ENCODE data around the gene E2F8.

Gene E2F8

DNA sequence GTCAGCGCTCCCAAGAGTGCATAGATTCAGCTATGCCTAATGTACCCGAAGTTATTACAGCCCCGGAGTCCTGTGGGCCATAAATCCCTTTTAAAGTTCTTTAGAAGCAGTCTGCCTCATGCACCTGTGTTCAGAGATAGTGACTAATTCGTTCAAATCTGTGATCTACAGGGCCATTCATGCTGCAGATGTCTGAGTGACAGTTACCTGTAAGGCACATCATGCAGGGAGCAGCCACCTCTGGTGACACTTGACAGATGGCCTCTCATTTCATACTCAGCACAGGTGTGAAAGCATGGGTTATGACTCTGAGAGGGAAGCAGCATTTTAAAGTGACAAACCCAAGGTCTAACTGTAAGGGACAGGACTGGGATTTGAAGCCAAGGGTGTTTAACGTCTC lies 2.4 kb upstream of the E2F8 start (continued):
- TF ChIP-seq, protein P1, sequence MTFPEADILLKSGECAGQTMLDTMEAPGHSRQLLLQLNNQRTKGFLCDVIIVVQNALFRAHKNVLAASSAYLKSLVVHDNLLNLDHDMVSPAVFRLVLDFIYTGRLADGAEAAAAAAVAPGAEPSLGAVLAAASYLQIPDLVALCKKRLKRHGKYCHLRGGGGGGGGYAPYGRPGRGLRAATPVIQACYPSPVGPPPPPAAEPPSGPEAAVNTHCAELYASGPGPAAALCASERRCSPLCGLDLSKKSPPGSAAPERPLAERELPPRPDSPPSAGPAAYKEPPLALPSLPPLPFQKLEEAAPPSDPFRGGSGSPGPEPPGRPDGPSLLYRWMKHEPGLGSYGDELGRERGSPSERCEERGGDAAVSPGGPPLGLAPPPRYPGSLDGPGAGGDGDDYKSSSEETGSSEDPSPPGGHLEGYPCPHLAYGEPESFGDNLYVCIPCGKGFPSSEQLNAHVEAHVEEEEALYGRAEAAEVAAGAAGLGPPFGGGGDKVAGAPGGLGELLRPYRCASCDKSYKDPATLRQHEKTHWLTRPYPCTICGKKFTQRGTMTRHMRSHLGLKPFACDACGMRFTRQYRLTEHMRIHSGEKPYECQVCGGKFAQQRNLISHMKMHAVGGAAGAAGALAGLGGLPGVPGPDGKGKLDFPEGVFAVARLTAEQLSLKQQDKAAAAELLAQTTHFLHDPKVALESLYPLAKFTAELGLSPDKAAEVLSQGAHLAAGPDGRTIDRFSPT (tag by site-specific recombination; IDR thresholded peaks at IDR 0.05): no peak
- no peak for TF ChIP-seq ZFP3 (tag by site-specific recombination; IDR thresholded peaks at IDR 0.05; ENCODE audit: low read depth)
- no peak for TF ChIP-seq ZNF776 (tag by site-specific recombination; IDR thresholded peaks at IDR 0.05; ENCODE audit: borderline replicate concordance)

DNA sequence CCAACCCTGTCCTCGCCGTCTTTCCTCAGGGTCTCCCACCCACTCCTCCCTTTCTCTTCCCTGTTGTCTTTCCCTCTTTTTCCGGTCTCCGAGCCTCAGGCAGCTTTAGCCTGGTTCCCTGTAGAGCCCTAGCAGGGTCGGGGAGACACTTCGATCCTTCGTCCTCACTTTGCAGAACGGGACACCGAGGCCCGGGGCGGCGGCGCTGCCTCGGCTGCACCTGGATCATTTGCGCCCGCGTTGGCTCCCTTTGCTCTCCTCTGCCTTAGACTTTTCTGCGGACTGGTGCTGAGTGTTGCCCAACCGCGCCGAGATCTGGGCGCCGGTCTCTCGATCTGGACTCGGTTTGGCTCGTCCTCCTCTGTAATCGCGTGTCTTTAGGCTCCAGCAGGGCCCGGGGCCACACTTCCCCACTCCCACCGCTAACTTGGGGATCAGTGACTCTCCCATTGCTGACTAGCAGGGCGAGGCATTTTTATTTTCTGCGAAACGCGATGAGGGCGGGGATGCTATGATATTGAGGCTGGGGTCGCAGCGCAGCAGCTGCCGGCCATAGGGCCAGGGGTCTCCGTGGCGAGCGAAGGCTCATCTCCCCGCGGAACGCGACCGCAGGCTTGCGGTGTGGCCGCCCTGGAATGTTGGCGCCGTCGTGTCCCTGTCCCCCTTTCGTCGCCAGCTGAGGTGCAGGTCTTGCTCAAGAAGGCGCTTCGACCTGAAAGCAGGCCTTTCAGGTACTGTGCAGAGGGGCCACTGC lies 1.6 kb upstream of the E2F8 start:
- Histone ChIP-seq H3K4me1 (ENCODE audit: control insufficient read depth, insufficient read depth, low read length) (no peaks in the 10 kb centered on the region; the same call in 1 of the 2 replicates), H3K36me3 (ENCODE audit: control insufficient read depth in 2 of 2, insufficient read depth in 1 of 2, low read length in 2 of 2) (peaks cover 0 to 7% of the 10 kb centered on the region in 2 experiments; a peak in 1 of 3 replicates), H3K9me3 (ENCODE audit: control insufficient read depth, insufficient read depth, low read depth, low read length) (no peaks in the 10 kb centered on the region), H3K27ac (ENCODE audit: extremely low read depth, low read depth, low read length) (no peak overlapping the region), H3K4me3 (ENCODE audit: low read depth, low read length) (peak overlapping the region; percentile 97)
- POLR2A ChIA-PET: no interaction called here
- CTCF ChIA-PET: interaction anchor here (1.0 kb wide), 1 partner anchor 17 kb away, joined by 4 read pairs; no protein-coding TSS in a partner anchor
- TF ChIP-seq, protein P2, sequence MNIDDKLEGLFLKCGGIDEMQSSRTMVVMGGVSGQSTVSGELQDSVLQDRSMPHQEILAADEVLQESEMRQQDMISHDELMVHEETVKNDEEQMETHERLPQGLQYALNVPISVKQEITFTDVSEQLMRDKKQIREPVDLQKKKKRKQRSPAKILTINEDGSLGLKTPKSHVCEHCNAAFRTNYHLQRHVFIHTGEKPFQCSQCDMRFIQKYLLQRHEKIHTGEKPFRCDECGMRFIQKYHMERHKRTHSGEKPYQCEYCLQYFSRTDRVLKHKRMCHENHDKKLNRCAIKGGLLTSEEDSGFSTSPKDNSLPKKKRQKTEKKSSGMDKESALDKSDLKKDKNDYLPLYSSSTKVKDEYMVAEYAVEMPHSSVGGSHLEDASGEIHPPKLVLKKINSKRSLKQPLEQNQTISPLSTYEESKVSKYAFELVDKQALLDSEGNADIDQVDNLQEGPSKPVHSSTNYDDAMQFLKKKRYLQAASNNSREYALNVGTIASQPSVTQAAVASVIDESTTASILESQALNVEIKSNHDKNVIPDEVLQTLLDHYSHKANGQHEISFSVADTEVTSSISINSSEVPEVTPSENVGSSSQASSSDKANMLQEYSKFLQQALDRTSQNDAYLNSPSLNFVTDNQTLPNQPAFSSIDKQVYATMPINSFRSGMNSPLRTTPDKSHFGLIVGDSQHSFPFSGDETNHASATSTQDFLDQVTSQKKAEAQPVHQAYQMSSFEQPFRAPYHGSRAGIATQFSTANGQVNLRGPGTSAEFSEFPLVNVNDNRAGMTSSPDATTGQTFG (tag by site-specific recombination; IDR thresholded peaks at IDR 0.05; ENCODE audit: borderline replicate concordance): no peak

DNA sequence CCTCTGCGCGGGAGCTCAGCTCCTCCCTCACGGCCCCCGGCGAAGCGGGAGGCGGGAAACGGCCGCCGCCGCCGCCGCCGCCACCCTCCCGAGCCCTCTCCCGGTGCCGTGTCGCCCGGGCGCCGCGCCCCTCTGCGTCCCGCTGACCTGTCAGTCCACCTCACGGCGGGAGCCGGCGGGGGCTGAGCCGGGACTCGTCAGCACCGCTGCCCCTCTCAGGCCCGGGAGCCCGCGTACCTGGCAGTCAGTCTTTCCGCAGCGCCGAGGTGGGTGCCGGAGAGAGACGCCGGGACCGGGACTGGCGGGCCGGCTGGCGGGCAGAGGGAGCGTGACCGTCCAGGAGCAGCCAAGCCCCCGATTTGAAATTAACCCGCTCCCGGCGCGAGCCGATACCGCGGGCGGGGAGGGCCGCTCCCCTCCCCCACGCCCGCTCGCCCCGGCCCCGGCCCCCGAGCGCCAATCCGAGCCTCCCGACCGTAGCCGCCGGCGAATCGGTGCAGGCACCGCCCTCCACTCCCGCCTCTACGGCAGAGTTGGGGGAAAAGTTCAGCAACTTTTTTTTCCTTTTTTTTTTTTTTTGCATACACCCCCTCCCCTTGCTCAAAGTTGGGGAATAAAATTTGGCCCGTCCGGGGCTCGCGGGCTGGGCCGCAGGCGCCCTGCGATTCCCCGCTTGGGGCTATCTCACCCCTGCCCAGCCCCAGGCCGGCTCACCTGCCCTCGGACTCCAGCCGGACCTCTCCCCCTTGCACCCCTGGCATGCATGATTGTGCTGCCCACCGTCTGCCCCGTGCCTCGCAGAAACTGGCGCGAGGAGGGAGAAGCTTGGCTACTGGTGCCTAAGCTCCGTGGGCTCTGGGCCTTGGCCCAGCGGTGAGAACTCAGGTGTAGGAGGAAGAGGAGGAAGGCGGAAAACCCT lies 774 bp upstream of the E2F8 start:
- H3K9me3 ChIP-seq (ENCODE audit: control insufficient read depth, insufficient read depth, low read depth, low read length): no peaks in the 10 kb centered on the region
- peaks cover 0 to 15% of the 10 kb centered on the region in 2 experiments; a peak in 1 of 3 replicates for H3K36me3 ChIP-seq (ENCODE audit: control insufficient read depth in 2 of 2, insufficient read depth in 1 of 2, low read length in 2 of 2)
- ChIA-PET POLR2A (interaction anchor here (0.7 to 1.4 kb wide), 4 partner anchors 11 to 311 kb away, joined by 3 to 4 read pairs (median 4); no protein-coding TSS in a partner anchor), CTCF (no interaction called here)
- peak overlapping the region; percentile 83 for H3K27ac ChIP-seq (ENCODE audit: extremely low read depth, low read depth, low read length)
- H3K4me3 ChIP-seq (ENCODE audit: low read depth, low read length): peak overlapping the region; percentile 97
- no peaks in the 10 kb centered on the region; the same call in 1 of the 2 replicates for H3K4me1 ChIP-seq (ENCODE audit: control insufficient read depth, insufficient read depth, low read length)
- TF ChIP-seq ZFHX2 (tag by site-specific recombination; conservative IDR thresholded peaks at IDR 0.05): 0 out of 2 replicates have a peak, but pooled peaks have one; percentile 29
- TF ChIP-seq ZNF561 (tag by site-specific recombination; IDR thresholded peaks at IDR 0.05; ENCODE audit: borderline replicate concordance): peak; percentile 18; the same call in 1 of the 2 replicates
- TF ChIP-seq, protein P3, sequence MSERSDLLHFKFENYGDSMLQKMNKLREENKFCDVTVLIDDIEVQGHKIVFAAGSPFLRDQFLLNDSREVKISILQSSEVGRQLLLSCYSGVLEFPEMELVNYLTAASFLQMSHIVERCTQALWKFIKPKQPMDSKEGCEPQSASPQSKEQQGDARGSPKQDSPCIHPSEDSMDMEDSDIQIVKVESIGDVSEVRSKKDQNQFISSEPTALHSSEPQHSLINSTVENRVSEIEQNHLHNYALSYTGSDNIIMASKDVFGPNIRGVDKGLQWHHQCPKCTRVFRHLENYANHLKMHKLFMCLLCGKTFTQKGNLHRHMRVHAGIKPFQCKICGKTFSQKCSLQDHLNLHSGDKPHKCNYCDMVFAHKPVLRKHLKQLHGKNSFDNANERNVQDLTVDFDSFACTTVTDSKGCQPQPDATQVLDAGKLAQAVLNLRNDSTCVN (tag by site-specific recombination; optimal IDR thresholded peaks at IDR 0.05): peak; percentile 59
- TF ChIP-seq ZFP3 (tag by site-specific recombination; IDR thresholded peaks at IDR 0.05; ENCODE audit: low read depth): no peak
- peak; percentile 46; the same call in 1 of the 2 replicates for TF ChIP-seq ZNF660 (tag by site-specific recombination; IDR thresholded peaks at IDR 0.05)
- no peak for TF ChIP-seq ZNF366 (tag by site-specific recombination; conservative IDR thresholded peaks at IDR 0.05)
- peak; percentile 66; the same call in 1 of the 2 replicates for TF ChIP-seq ZSCAN30 (tag by site-specific recombination; IDR thresholded peaks at IDR 0.05)
- peak; percentile 60 for TF ChIP-seq ZNF335 (tag by site-specific recombination; conservative IDR thresholded peaks at IDR 0.05)
- no peak for TF ChIP-seq ZNF16 (tag by site-specific recombination; IDR thresholded peaks at IDR 0.05; ENCODE audit: low read depth)
- TF ChIP-seq SP2 (tag by site-specific recombination; IDR thresholded peaks at IDR 0.05): peak; percentile 52
- TF ChIP-seq, protein P4, sequence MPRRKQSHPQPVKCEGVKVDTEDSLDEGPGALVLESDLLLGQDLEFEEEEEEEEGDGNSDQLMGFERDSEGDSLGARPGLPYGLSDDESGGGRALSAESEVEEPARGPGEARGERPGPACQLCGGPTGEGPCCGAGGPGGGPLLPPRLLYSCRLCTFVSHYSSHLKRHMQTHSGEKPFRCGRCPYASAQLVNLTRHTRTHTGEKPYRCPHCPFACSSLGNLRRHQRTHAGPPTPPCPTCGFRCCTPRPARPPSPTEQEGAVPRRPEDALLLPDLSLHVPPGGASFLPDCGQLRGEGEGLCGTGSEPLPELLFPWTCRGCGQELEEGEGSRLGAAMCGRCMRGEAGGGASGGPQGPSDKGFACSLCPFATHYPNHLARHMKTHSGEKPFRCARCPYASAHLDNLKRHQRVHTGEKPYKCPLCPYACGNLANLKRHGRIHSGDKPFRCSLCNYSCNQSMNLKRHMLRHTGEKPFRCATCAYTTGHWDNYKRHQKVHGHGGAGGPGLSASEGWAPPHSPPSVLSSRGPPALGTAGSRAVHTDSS (tag by site-specific recombination; IDR thresholded peaks at IDR 0.05): 0 out of 2 replicates have a peak, but pooled peaks have one; percentile 13
- TF ChIP-seq, protein P5, sequence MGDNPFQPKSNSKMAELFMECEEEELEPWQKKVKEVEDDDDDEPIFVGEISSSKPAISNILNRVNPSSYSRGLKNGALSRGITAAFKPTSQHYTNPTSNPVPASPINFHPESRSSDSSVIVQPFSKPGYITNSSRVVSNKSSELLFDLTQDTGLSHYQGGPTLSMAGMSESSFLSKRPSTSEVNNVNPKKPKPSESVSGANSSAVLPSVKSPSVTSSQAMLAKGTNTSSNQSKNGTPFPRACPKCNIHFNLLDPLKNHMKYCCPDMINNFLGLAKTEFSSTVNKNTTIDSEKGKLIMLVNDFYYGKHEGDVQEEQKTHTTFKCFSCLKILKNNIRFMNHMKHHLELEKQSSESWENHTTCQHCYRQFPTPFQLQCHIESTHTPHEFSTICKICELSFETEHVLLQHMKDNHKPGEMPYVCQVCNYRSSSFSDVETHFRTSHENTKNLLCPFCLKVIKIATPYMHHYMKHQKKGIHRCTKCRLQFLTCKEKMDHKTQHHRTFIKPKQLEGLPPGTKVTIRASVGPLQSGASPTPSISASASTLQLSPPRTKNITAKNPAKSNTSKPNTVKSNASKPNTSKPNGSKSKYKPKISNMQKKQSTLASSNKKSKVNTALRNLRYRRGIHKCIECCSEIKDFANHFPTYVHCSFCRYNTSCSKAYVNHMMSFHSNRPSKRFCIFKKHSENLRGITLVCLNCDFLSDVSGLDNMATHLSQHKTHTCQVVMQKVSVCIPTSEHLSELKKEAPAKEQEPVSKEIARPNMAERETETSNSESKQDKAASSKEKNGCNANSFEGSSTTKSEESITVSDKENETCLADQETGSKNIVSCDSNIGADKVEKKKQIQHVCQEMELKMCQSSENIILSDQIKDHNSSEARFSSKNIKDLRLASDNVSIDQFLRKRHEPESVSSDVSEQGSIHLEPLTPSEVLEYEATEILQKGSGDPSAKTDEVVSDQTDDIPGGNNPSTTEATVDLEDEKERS (tag by site-specific recombination; IDR thresholded peaks at IDR 0.05): no peak
- no peak for TF ChIP-seq ZNF548 (tag by site-specific recombination; IDR thresholded peaks at IDR 0.05)
- no peak for TF ChIP-seq GLI2 (tag by site-specific recombination; IDR thresholded peaks at IDR 0.05; ENCODE audit: borderline replicate concordance, low read depth)
